Colonic mucosa (tissue), 4 donors: ENCODE measurements around the gene TCERG1L. TPM values are rescaled to one million over a fixed set of nuclear protein-coding genes. Genes with fewer than 3 reads are reported as not detected.

Experiments
- DNase-seq: peaks from one replicate; pipeline ENCODE4 v3.0.0-alpha.2; 2020
- H3K27ac ChIP-seq: fragments of 200-600 bp; one replicate; pipeline ENCODE4 v1.8.0; 2021
- H3K27me3 ChIP-seq: fragments of 200-600 bp; one replicate; pipeline ENCODE4 v1.8.0; 2021
- H3K36me3 ChIP-seq: fragments of 200-600 bp; one replicate; pipeline ENCODE4 v1.8.0; 2021
- H3K4me1 ChIP-seq: fragments of 200-600 bp; one replicate; pipeline ENCODE4 v1.8.0; 2021; ENCODE audit warnings: mild to moderate bottlenecking
- H3K4me3 ChIP-seq: fragments of 200-600 bp; one replicate; pipeline ENCODE4 v1.8.0; 2021
- H3K9ac ChIP-seq, 2 donors: one replicate each; pipeline ENCODE4 v1.7.0; 2013; ENCODE audit warnings: control low read depth in 2 of 2, low read depth in 2 of 2, low read length in 2 of 2
- H3K9me3 ChIP-seq: fragments of 200-600 bp; one replicate; pipeline ENCODE4 v1.8.0; 2021
- CTCF ChIP-seq: fragments of 200-600 bp; IDR thresholded peaks from one replicate; pipeline ENCODE4 v1.8.0; 2022; ENCODE audit warnings: antibody characterized with exemption, mild to moderate bottlenecking
- intact Hi-C: fragments of 100-400 bp; cut with DNase I; formaldehyde crosslinking; loops from one replicate; pipeline ENCODE4 v1.14.1; 2022
- total RNA-seq, 2 donors: library from RNA; stranded (reverse); fragmentation: NEBNext Ultra II Directional in 1 of 2; extraction: Animal tissue kit (Norgen Biotek cat#: 25700) in 1 of 2; gene quantifications; one replicate each; pipeline ENCODE4 v1.2.1, GENCODE V29; 2021
- donor health status: healthy.
- donor health status: DM: no; HTN: no; CAD: no.
- donor health status: DM: no; HTN: no; CAD: no.

Gene TCERG1L
- total RNA-seq, 2 donors from 2014 or later, result not detected

GRCh38 chr10:131200856-131201470 is 110.6 kb downstream of the TCERG1L start:
- no peaks in the 10 kb centered on the region for H3K9me3 ChIP-seq
- H3K36me3 ChIP-seq, result no peaks in the 10 kb centered on the region
- no peaks in the 10 kb centered on the region for H3K4me1 ChIP-seq
- intact Hi-C loops, result no loop called here
- no peak overlapping the region for H3K27ac ChIP-seq
- H3K27me3 ChIP-seq, result no peaks in the 10 kb centered on the region
- no peak for TF ChIP-seq CTCF
- no peak overlapping the region for H3K9ac ChIP-seq
- H3K4me3 ChIP-seq, result no peak overlapping the region
- no peak for DNase-seq

- TF ChIP-seq CTCF, result no peak
- no peaks in the 10 kb centered on the region for H3K36me3 ChIP-seq
- no peaks in the 10 kb centered on the region for H3K9me3 ChIP-seq
- no peak for DNase-seq
- H3K27ac ChIP-seq, result no peak overlapping the region
- no peaks in the 10 kb centered on the region for H3K27me3 ChIP-seq
- intact Hi-C loops, result no loop called here
- H3K9ac ChIP-seq, result no peak overlapping the region
- no peaks in the 10 kb centered on the region for H3K4me1 ChIP-seq
- H3K4me3 ChIP-seq, result no peak overlapping the region
Observed at GRCh38 chr10:131199646-131200045, 111.9 kb downstream of the TCERG1L start.

- intact Hi-C loops, result no loop called here
- Histone ChIP-seq H3K9ac (no peak overlapping the region), H3K27ac (no peak overlapping the region), H3K4me1 (no peaks in the 10 kb centered on the region), H3K4me3 (no peak overlapping the region), H3K27me3 (no peaks in the 10 kb centered on the region), H3K9me3 (no peaks in the 10 kb centered on the region), H3K36me3 (no peaks in the 10 kb centered on the region)
- no peak for DNase-seq
- no peak for TF ChIP-seq CTCF
Observed at GRCh38 chr10:131198843-131199242, 112.7 kb downstream of the TCERG1L start.

- H3K9me3 ChIP-seq, result no peaks in the 10 kb centered on the region
- intact Hi-C loops, result no loop called here
- no peaks in the 10 kb centered on the region for H3K4me1 ChIP-seq
- DNase-seq, result no peak
- H3K36me3 ChIP-seq, result no peaks in the 10 kb centered on the region
- H3K27ac ChIP-seq, result no peak overlapping the region
- no peak overlapping the region for H3K9ac ChIP-seq
- H3K27me3 ChIP-seq, result no peaks in the 10 kb centered on the region
- no peak for TF ChIP-seq CTCF
- H3K4me3 ChIP-seq, result no peak overlapping the region
Observed at GRCh38 chr10:131198401-131198800, 113.1 kb downstream of the TCERG1L start.

- Histone ChIP-seq H3K27ac (no peak overlapping the region), H3K36me3 (no peaks in the 10 kb centered on the region), H3K4me1 (no peaks in the 10 kb centered on the region), H3K9ac (no peak overlapping the region), H3K27me3 (no peaks in the 10 kb centered on the region), H3K4me3 (no peak overlapping the region), H3K9me3 (no peaks in the 10 kb centered on the region)
- no peak for TF ChIP-seq CTCF
- intact Hi-C loops, result no loop called here
- DNase-seq, result no peak
Observed at GRCh38 chr10:131196176-131196885, 115.2 kb downstream of the TCERG1L start.
